BE2C (cell line): ENCODE measurements around the gene THADA.

Source experiments
- DNase-seq: peaks from one replicate; pipeline ENCODE4 v3.0.0-alpha.2; 2020
- H3K27me3 ChIP-seq: fragments of 250-450 bp; sonication (Bioruptor Pico); 2 replicates; pipeline ENCODE4 v1.5.1; 2020; ENCODE audit warnings: mild to moderate bottlenecking
- H3K36me3 ChIP-seq: fragments of 250-450 bp; sonication (Bioruptor Pico); 2 replicates; pipeline ENCODE4 v1.5.1; 2020; ENCODE audit warnings: mild to moderate bottlenecking
- H3K4me1 ChIP-seq: fragments of 250-450 bp; sonication (Bioruptor Pico); 2 replicates; pipeline ENCODE4 v1.5.1; 2020
- H3K4me3 ChIP-seq: 2 replicates; pipeline ENCODE4 v1.5.1; 2011; ENCODE audit warnings: low read depth, low read length
- H3K9me3 ChIP-seq: fragments of 250-450 bp; sonication (Bioruptor Pico); 2 replicates; pipeline ENCODE4 v1.5.1; 2020
- CTCF ChIP-seq: IDR thresholded peaks from 2 replicates; pipeline ENCODE4 v1.5.1; 2012; ENCODE audit warnings: mild to moderate bottlenecking, low read depth, low read length

THADA gene

GRCh38 chr2:43215673-43216255 is 380.1 kb downstream of the THADA start:
- Histone ChIP-seq H3K9me3 (no peaks in the 10 kb centered on the region), H3K27me3 (no peaks in the 10 kb centered on the region), H3K4me1 (peaks cover 10% of the 10 kb centered on the region), H3K4me3 (no peak overlapping the region), H3K36me3 (no peaks in the 10 kb centered on the region)
- no peak for DNase-seq
- TF ChIP-seq CTCF: no peak

GRCh38 chr2:43214253-43214652 is 381.6 kb downstream of the THADA start:
- H3K27me3 ChIP-seq: no peaks in the 10 kb centered on the region
- TF ChIP-seq CTCF: peak; percentile 10; the same call in 1 of the 2 replicates
- peaks cover 8% of the 10 kb centered on the region for H3K4me1 ChIP-seq
- H3K36me3 ChIP-seq: no peaks in the 10 kb centered on the region
- no peak for DNase-seq
- no peak overlapping the region for H3K4me3 ChIP-seq
- H3K9me3 ChIP-seq: no peaks in the 10 kb centered on the region

GRCh38 chr2:43212931-43213330 is 382.9 kb downstream of the THADA start:
- TF ChIP-seq CTCF: no peak
- Histone ChIP-seq H3K9me3 (no peaks in the 10 kb centered on the region), H3K27me3 (no peaks in the 10 kb centered on the region), H3K36me3 (no peaks in the 10 kb centered on the region), H3K4me1 (no peaks in the 10 kb centered on the region), H3K4me3 (no peak overlapping the region)
- no peak for DNase-seq

- Histone ChIP-seq H3K9me3 (no peaks in the 10 kb centered on the region), H3K4me3 (no peak overlapping the region), H3K36me3 (no peaks in the 10 kb centered on the region), H3K4me1 (no peaks in the 10 kb centered on the region), H3K27me3 (no peaks in the 10 kb centered on the region)
- TF ChIP-seq CTCF: no peak
- DNase-seq: no peak
These were observed 383.5 kb downstream of the THADA start for GRCh38 chr2:43212216-43212835.

- Histone ChIP-seq H3K4me3 (no peak overlapping the region), H3K36me3 (no peaks in the 10 kb centered on the region), H3K9me3 (no peaks in the 10 kb centered on the region), H3K4me1 (no peaks in the 10 kb centered on the region), H3K27me3 (no peaks in the 10 kb centered on the region)
- TF ChIP-seq CTCF: no peak
- no peak for DNase-seq
These were observed 385.2 kb downstream of the THADA start for GRCh38 chr2:43210467-43211303.

- DNase-seq: no peak
- H3K27me3 ChIP-seq: no peaks in the 10 kb centered on the region
- H3K4me1 ChIP-seq: no peaks in the 10 kb centered on the region
- H3K9me3 ChIP-seq: no peaks in the 10 kb centered on the region
- H3K36me3 ChIP-seq: no peaks in the 10 kb centered on the region
- no peak for TF ChIP-seq CTCF
- H3K4me3 ChIP-seq: no peak overlapping the region
These were observed 385.7 kb downstream of the THADA start for GRCh38 chr2:43210125-43210466.
